Measurements from ENCODE around the gene LIMA1.
"Not testable (repeated sequence)": the region's sequence is repeated elsewhere in the genome, so short reads cannot be mapped to it uniquely, and the experiment has no call there.

The LIMA1 gene

GRCh38 chr12:50287271-50287670 lies 4.0 kb upstream of the LIMA1 start:
- DNase-seq (ENCODE audit: low read depth in 2 of 2) = no peak

GRCh38 chr12:50285253-50285652 lies 1.9 kb upstream of the LIMA1 start:
- DNase-seq (ENCODE audit: low read depth in 2 of 2) = no peak

GRCh38 chr12:50282721-50283228 lies 545 bp downstream of the LIMA1 start:
- no peak for DNase-seq (ENCODE audit: low read depth in 2 of 2)

GRCh38 chr12:50279501-50279900 lies 3.8 kb downstream of the LIMA1 start:
- no peak for DNase-seq (ENCODE audit: low read depth in 2 of 2)

GRCh38 chr12:50276912-50277671 lies 6.2 kb downstream of the LIMA1 start:
- no peak for DNase-seq (ENCODE audit: low read depth in 2 of 2)

- no peak for DNase-seq (ENCODE audit: low read depth in 2 of 2)
These were observed 7.3 kb downstream of the LIMA1 start for GRCh38 chr12:50276068-50276467.

GRCh38 chr12:50275556-50275955 lies 7.8 kb downstream of the LIMA1 start:
- no peak for DNase-seq (ENCODE audit: low read depth in 2 of 2)

GRCh38 chr12:50275127-50275526 lies 8.2 kb downstream of the LIMA1 start:
- DNase-seq (ENCODE audit: low read depth in 2 of 2) = not testable (repeated sequence)

- no peak for DNase-seq (ENCODE audit: low read depth in 2 of 2)
These were observed 11.5 kb downstream of the LIMA1 start for GRCh38 chr12:50271724-50272247.

- DNase-seq (ENCODE audit: low read depth in 2 of 2) = no peak
These were observed 14.8 kb downstream of the LIMA1 start for GRCh38 chr12:50268482-50268881.

GRCh38 chr12:50265770-50266524 lies 17.4 kb downstream of the LIMA1 start:
- no peak for DNase-seq (ENCODE audit: low read depth in 2 of 2)

GRCh38 chr12:50263832-50264231 lies 19.5 kb downstream of the LIMA1 start:
- no peak for DNase-seq (ENCODE audit: low read depth in 2 of 2)

GRCh38 chr12:50261654-50262053 lies 21.7 kb downstream of the LIMA1 start:
- DNase-seq (ENCODE audit: low read depth in 2 of 2) = no peak

GRCh38 chr12:50258167-50258551 lies 25.2 kb downstream of the LIMA1 start:
- DNase-seq (ENCODE audit: low read depth in 2 of 2) = no peak

- DNase-seq (ENCODE audit: low read depth in 2 of 2) = no peak
These were observed 25.8 kb downstream of the LIMA1 start for GRCh38 chr12:50257236-50258166.

GRCh38 chr12:50256761-50257160 lies 26.6 kb downstream of the LIMA1 start:
- DNase-seq (ENCODE audit: low read depth in 2 of 2) = no peak

GRCh38 chr12:50252977-50253602 lies 30.2 kb downstream of the LIMA1 start:
- no peak for DNase-seq (ENCODE audit: low read depth in 2 of 2)

GRCh38 chr12:50251619-50252252 lies 31.6 kb downstream of the LIMA1 start:
- no peak for DNase-seq (ENCODE audit: low read depth in 2 of 2)

- no peak for DNase-seq (ENCODE audit: low read depth in 2 of 2)
These were observed 33.7 kb downstream of the LIMA1 start for GRCh38 chr12:50249464-50250182.

- no peak for DNase-seq (ENCODE audit: low read depth in 2 of 2)
These were observed 34.4 kb downstream of the LIMA1 start for GRCh38 chr12:50248883-50249282.

Data from activated CD4-positive, alpha-beta T cell treated with anti-CD3 and anti-CD28 coated beads for 24 hours (primary cell).